ENCODE results near the gene KRT77. TPM values are rescaled to one million over a fixed set of nuclear protein-coding genes. Genes with fewer than 3 reads are reported as not detected.

The KRT77 gene
- total and polyA plus RNA-seq, 2 experiments from 2014 or later = not detected

- TF ChIP-seq EZH2 (IDR thresholded peaks at IDR 0.05; ENCODE audit: low read depth, unreplicated experiment) = no peak
- TF ChIP-seq CTCF (conservative IDR thresholded peaks at IDR 0.05; ENCODE audit: low read depth in 2 of 2) = no peak
- TF ChIP-seq REST (IDR thresholded peaks at IDR 0.05; ENCODE audit: unreplicated experiment) = no peak
- no peak for TF ChIP-seq POLR2AphosphoS5 (IDR thresholded peaks at IDR 0.05; ENCODE audit: low read depth)
- no peak for TF ChIP-seq ZNF331 (CRISPR knock-in tag; IDR thresholded peaks at IDR 0.05; ENCODE audit: low read depth)
Measured at GRCh38 chr12:52641468-52641867, 61.9 kb downstream of the KRT77 start (continued).

Other genes with a start within 250 kb of the KRT77 start
- gene KRT6C, start 229.7 kb downstream of the KRT77 start, total RNA-seq (2014; rRNA removed; shearing (Covaris generic)) = not detected in 2 replicates
- not detected in 2 replicates for gene KRT6C, start 229.7 kb downstream of the KRT77 start, polyA plus RNA-seq (2016; fragmentation: Nextera tagmentation; extraction: Ambion mirVana)
- not detected in 2 replicates for gene KRT6A, start 210.3 kb downstream of the KRT77 start, total RNA-seq (2014; rRNA removed; shearing (Covaris generic))
- gene KRT6A, start 210.3 kb downstream of the KRT77 start, polyA plus RNA-seq (2016; fragmentation: Nextera tagmentation; extraction: Ambion mirVana) = not detected in 2 replicates
- not detected in 2 replicates for gene KRT5, start 183.1 kb downstream of the KRT77 start, total RNA-seq (2014; rRNA removed; shearing (Covaris generic))
- not detected in 2 replicates for gene KRT5, start 183.1 kb downstream of the KRT77 start, polyA plus RNA-seq (2016; fragmentation: Nextera tagmentation; extraction: Ambion mirVana)
- not detected in 2 replicates for gene KRT71, start 150.4 kb downstream of the KRT77 start, total RNA-seq (2014; rRNA removed; shearing (Covaris generic))
- not detected in 2 replicates for gene KRT71, start 150.4 kb downstream of the KRT77 start, polyA plus RNA-seq (2016; fragmentation: Nextera tagmentation; extraction: Ambion mirVana)
- not detected in 2 replicates for gene KRT74, start 129.7 kb downstream of the KRT77 start, total RNA-seq (2014; rRNA removed; shearing (Covaris generic))
- gene KRT74, start 129.7 kb downstream of the KRT77 start, polyA plus RNA-seq (2016; fragmentation: Nextera tagmentation; extraction: Ambion mirVana) = not detected in 2 replicates
- gene KRT72, start 102.1 kb downstream of the KRT77 start, total RNA-seq (2014; rRNA removed; shearing (Covaris generic)) = not detected in 2 replicates
- not detected in 2 replicates for gene KRT72, start 102.1 kb downstream of the KRT77 start, polyA plus RNA-seq (2016; fragmentation: Nextera tagmentation; extraction: Ambion mirVana)
- gene KRT73, start 85.0 kb downstream of the KRT77 start, total RNA-seq (2014; rRNA removed; shearing (Covaris generic)) = not detected in 2 replicates
- not detected in 2 replicates for gene KRT73, start 85.0 kb downstream of the KRT77 start, polyA plus RNA-seq (2016; fragmentation: Nextera tagmentation; extraction: Ambion mirVana)
- gene KRT2, start 51.3 kb downstream of the KRT77 start, total RNA-seq (2014; rRNA removed; shearing (Covaris generic)) = not detected in 2 replicates
- not detected in 2 replicates for gene KRT2, start 51.3 kb downstream of the KRT77 start, polyA plus RNA-seq (2016; fragmentation: Nextera tagmentation; extraction: Ambion mirVana)
- gene KRT1, start 23.1 kb downstream of the KRT77 start, total RNA-seq (2014; rRNA removed; shearing (Covaris generic)) = not detected in 2 replicates
- not detected in 2 replicates for gene KRT1, start 23.1 kb downstream of the KRT77 start, polyA plus RNA-seq (2016; fragmentation: Nextera tagmentation; extraction: Ambion mirVana)
- gene KRT76, start 73.8 kb upstream of the KRT77 start, total RNA-seq (2014; rRNA removed; shearing (Covaris generic)) = not detected in 2 replicates
- gene KRT76, start 73.8 kb upstream of the KRT77 start, polyA plus RNA-seq (2016; fragmentation: Nextera tagmentation; extraction: Ambion mirVana) = not detected in 2 replicates
- gene KRT3, start 92.6 kb upstream of the KRT77 start, total RNA-seq (2014; rRNA removed; shearing (Covaris generic)) = not detected in 2 replicates
- gene KRT3, start 92.6 kb upstream of the KRT77 start, polyA plus RNA-seq (2016; fragmentation: Nextera tagmentation; extraction: Ambion mirVana) = not detected in 2 replicates
- gene KRT4, start 110.6 kb upstream of the KRT77 start, total RNA-seq (2014; rRNA removed; shearing (Covaris generic)) = not detected in 2 replicates
- gene KRT4, start 110.6 kb upstream of the KRT77 start, polyA plus RNA-seq (2016; fragmentation: Nextera tagmentation; extraction: Ambion mirVana) = not detected in 2 replicates
- gene KRT79, start 130.8 kb upstream of the KRT77 start, total RNA-seq (2014; rRNA removed; shearing (Covaris generic)) = 0.21 TPM in 1 of 2 replicates, not detected in the other
- not detected in 2 replicates for gene KRT79, start 130.8 kb upstream of the KRT77 start, polyA plus RNA-seq (2016; fragmentation: Nextera tagmentation; extraction: Ambion mirVana)
- not detected in 2 replicates for gene KRT78, start 145.5 kb upstream of the KRT77 start, total RNA-seq (2014; rRNA removed; shearing (Covaris generic))
- gene KRT78, start 145.5 kb upstream of the KRT77 start, polyA plus RNA-seq (2016; fragmentation: Nextera tagmentation; extraction: Ambion mirVana) = not detected in 2 replicates
- 250 and 264 TPM in 2 replicates for gene KRT8, start 201.6 kb upstream of the KRT77 start, total RNA-seq (2014; rRNA removed; shearing (Covaris generic))
- gene KRT8, start 201.6 kb upstream of the KRT77 start, polyA plus RNA-seq (2016; fragmentation: Nextera tagmentation; extraction: Ambion mirVana) = 322 and 338 TPM in 2 replicates
- gene KRT18, start 245.6 kb upstream of the KRT77 start, total RNA-seq (2014; rRNA removed; shearing (Covaris generic)) = 537 and 552 TPM in 2 replicates
- gene KRT18, start 245.6 kb upstream of the KRT77 start, polyA plus RNA-seq (2016; fragmentation: Nextera tagmentation; extraction: Ambion mirVana) = 1,013 and 1,049 TPM in 2 replicates

Data from GM23338 (cell line).